Muscle layer of colon (tissue), 2 donors: ENCODE results near the gene LATS2.

Source experiments
- H3K27ac ChIP-seq: one replicate; pipeline ENCODE4 v1.7.0; 2013; ENCODE audit warnings: low read depth, mild to moderate bottlenecking, low read length, moderate library complexity
- H3K27me3 ChIP-seq, 2 donors: one replicate each; pipeline ENCODE4 v1.7.0; 2013; ENCODE audit warnings: low read length in 2 of 2, mild to moderate bottlenecking in 2 of 2; ENCODE audit not compliant: insufficient read depth in 2 of 2, control insufficient read depth in 1 of 2
- H3K36me3 ChIP-seq: one replicate; pipeline ENCODE4 v1.7.0; 2013; ENCODE audit warnings: mild to moderate bottlenecking, low read length; ENCODE audit not compliant: insufficient read depth
- H3K4me1 ChIP-seq: one replicate; pipeline ENCODE4 v1.7.0; 2013; ENCODE audit warnings: mild to moderate bottlenecking, low read length; ENCODE audit not compliant: insufficient read depth
- H3K4me3 ChIP-seq, 2 donors: one replicate each; pipeline ENCODE4 v1.7.0; 2013; ENCODE audit warnings: low read length in 2 of 2, low read depth in 1 of 2, mild to moderate bottlenecking in 1 of 2, moderate library complexity in 1 of 2
- H3K9ac ChIP-seq: one replicate; pipeline ENCODE4 v1.7.0; 2013; ENCODE audit warnings: low read length
- H3K9me3 ChIP-seq: one replicate; pipeline ENCODE4 v1.7.0; 2013; ENCODE audit warnings: mild to moderate bottlenecking, low read length
- donor health status: abdominal sarcoma.
- donor health status: Adenocarcinoma of cecum.

LATS2 gene

DNA sequence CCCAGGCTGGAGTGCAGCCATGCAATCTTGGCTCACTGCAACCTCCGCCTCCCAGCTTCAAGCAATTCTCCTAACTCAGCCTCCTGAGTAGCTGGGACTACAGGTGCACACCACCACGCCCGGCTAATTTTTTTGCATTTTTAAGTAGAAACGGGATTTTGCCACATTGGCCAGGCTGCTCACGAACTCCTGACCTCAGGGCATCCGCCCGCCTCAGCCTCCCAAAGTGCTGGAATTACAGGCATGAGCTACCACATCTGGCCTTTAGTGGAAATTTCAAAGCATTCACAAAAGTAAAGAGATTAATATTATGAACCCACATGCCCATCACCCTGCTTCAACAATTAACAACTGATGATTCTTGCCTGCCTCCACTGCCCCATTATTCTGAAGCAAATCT lies 20.5 kb upstream of the LATS2 start:
- no peak overlapping the region for H3K27ac ChIP-seq
- H3K4me1 ChIP-seq: no peaks in the 10 kb centered on the region
- no peaks in the 10 kb centered on the region for H3K36me3 ChIP-seq
- no peaks in the 10 kb centered on the region for H3K27me3 ChIP-seq
- no peaks in the 10 kb centered on the region for H3K9me3 ChIP-seq
- no peak overlapping the region for H3K9ac ChIP-seq
- H3K4me3 ChIP-seq: no peak overlapping the region

DNA sequence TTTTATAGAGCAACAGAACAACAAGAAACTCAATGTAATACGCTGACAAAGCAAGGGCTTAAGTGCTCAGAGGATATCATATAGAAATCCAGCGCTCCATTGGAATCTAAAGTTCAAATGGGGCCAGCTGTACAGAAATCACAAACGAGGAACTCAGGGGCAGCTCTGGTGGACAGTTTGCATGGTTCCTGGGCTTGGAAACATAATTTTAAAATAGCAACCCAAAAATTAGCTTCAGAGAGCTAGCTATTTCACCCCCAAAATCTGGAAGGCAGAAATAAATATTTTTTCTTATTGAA lies 19.2 kb upstream of the LATS2 start:
- Histone ChIP-seq H3K9me3 (no peaks in the 10 kb centered on the region), H3K4me3 (no peak overlapping the region), H3K27ac (no peak overlapping the region), H3K27me3 (no peaks in the 10 kb centered on the region), H3K9ac (no peak overlapping the region), H3K4me1 (no peaks in the 10 kb centered on the region), H3K36me3 (no peaks in the 10 kb centered on the region)

DNA sequence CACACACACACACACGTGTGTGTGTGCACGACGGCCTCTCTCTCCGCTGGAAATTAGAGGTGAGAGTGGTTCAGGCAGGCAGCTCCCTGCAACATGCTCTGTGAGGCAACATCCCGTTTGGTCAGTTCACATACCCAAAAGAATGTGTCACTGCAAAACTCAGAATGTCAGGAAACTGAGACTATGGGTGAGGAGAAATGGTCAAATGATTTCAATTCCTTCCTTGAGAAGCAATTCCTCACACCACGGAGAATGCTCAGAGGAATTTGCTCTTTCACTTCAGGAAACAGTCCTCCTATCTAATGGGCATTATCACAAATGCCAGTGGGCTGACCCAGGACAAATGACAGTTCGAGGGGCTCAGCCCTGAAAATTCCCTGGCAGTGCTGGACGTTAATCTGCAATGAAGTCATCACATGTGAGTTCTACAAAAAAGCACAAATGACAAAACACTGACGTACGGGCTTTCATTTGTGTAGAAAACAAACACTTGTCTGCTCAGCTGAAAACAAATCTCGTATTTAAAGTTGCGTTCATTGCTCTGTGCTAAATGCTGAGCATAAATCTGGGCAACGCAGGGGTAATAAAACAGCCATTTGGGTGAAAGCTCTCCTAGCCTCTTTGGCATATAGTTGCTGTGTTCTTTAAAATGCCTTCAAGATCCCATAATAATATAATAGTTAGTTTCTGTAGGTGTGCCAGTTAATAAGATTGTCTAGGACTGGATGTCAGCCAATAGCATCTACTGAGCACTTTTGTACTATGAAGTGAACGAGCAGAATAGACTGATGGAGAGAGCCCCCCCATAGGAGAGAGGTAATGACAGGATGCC lies 18.6 kb upstream of the LATS2 start:
- Histone ChIP-seq H3K4me3 (no peak overlapping the region), H3K4me1 (no peaks in the 10 kb centered on the region), H3K27me3 (no peaks in the 10 kb centered on the region), H3K27ac (no peak overlapping the region), H3K36me3 (no peaks in the 10 kb centered on the region), H3K9me3 (no peaks in the 10 kb centered on the region), H3K9ac (no peak overlapping the region)

DNA sequence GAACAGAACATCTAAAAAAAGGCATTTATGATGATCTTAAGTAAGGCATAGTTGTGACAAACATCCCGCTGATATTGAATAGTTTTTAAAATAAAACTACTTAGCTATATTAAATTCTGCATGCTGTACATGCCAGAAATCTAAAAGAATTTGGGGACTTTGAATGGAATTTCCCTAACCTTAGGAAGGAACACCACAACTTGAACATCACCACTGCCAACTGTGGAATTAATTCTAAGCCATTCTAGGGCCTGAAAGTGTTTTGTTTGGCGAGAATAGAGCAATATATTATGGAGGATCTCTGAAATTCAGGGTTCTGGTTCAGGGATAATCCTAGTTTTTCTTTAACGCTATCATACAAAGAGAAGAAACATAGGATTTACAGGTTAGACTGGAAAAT lies 17.8 kb upstream of the LATS2 start:
- Histone ChIP-seq H3K4me3 (no peak overlapping the region), H3K9ac (no peak overlapping the region), H3K9me3 (no peaks in the 10 kb centered on the region), H3K36me3 (no peaks in the 10 kb centered on the region), H3K4me1 (no peaks in the 10 kb centered on the region), H3K27me3 (no peaks in the 10 kb centered on the region), H3K27ac (no peak overlapping the region)

DNA sequence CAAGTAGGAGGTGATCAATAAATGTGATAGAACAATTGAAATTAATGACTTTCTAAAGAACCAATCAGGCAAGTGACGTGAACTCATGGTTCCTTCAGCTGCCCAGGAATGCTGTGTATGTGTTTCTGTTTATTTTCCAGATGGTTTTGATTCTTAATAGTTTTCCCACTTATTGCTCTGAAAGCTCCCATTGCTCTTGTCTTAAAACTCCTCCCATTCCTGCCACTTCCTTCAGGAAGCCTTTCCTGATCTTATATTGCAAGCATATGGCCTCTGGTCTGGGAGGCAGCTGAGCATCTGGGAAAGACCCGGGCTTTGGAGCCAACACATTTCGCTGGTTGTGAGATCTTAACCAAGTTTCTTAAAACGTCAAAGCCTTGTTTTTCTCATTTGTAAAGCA lies 17.1 kb upstream of the LATS2 start:
- H3K9ac ChIP-seq: no peak overlapping the region
- H3K27ac ChIP-seq: no peak overlapping the region
- no peaks in the 10 kb centered on the region for H3K36me3 ChIP-seq
- H3K9me3 ChIP-seq: no peaks in the 10 kb centered on the region
- no peaks in the 10 kb centered on the region for H3K4me1 ChIP-seq
- no peaks in the 10 kb centered on the region for H3K27me3 ChIP-seq
- no peak overlapping the region for H3K4me3 ChIP-seq

DNA sequence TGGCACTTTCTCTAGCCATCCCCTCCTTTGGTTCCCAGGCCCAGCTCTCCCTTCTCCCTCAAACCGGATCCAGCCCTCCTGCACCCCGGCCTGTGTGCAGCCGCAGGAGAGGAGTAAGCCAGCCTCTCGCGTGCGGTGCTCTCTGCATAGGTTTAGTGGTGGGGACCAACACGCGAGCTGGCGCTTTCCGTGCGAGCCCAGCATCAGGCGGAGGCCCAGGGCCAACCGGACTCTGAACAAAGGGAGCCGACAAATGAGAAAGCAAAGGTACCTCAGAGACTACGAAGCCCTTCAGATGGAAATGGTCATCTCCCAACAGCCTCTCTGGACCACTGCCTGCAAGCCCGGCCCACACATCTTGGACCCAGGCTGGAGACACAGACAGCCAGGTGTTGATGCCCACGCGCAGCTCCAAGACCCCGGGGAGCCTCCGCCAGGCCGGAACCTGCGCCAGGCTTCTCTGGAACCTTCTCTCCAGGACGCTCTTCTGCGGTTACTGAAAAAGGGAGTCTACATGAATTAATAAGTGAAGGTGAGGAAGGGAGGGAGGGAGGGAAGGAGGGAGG lies 16.5 kb upstream of the LATS2 start:
- H3K4me3 ChIP-seq: no peak overlapping the region
- H3K4me1 ChIP-seq: no peaks in the 10 kb centered on the region
- H3K27me3 ChIP-seq: no peaks in the 10 kb centered on the region
- no peaks in the 10 kb centered on the region for H3K9me3 ChIP-seq
- H3K9ac ChIP-seq: no peak overlapping the region
- H3K27ac ChIP-seq: no peak overlapping the region
- H3K36me3 ChIP-seq: no peaks in the 10 kb centered on the region

DNA sequence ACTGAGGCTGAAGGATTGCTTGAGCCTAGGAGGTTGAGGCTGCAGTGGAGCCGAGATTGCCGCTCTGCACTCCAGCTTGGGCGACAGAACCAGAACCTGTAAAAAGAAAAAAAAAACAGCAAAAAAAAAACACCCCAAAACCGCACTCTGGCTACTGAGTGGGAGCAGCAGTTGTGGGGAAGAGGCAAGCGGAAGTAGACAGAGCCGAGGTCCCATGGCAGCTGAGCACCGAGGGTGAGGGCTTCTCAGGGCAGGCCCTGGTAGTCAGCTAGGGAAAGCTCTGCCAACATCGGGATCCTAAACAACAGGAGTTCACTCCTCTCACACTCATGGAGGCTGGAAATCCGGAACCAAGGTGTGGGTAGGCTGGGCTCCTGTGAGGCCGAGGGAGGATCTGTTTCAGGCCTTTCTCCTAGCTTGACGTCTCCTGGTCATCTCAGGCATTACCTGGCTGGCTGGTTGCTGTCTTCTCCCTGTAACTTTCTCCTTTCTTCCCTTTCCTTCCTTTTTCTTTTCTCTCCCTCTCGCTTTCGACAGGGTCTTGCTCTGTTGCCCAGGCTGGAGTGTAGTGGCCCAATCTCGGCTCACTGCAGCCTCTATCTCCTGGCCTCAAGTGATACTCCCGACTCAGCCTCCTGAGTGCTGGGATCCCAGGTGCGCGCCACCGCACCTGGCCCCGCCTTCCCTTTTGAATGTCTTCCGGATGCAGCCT lies 15.8 kb upstream of the LATS2 start:
- Histone ChIP-seq H3K9me3 (no peaks in the 10 kb centered on the region), H3K27me3 (no peaks in the 10 kb centered on the region), H3K36me3 (no peaks in the 10 kb centered on the region), H3K4me1 (no peaks in the 10 kb centered on the region), H3K9ac (no peak overlapping the region), H3K4me3 (no peak overlapping the region), H3K27ac (no peak overlapping the region)

DNA sequence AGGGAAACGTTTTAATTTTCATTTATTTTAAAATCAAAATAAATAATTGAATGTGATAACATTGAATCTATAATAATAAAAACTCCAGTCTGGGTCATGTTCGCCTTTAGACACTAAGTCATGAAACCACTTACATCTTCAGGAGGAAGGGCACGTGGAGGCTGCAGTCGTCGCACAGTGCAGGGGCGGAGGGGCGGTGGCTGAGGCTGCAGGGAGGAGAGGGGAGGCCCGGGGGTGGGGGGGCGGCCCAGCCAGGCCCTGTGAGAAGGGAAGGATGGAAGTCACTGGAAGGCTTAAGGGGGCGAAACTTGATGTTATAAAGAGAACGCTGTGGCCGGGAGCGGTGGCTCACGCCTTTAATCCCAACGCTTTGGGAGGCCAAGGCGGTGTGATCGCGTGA lies 14.9 kb upstream of the LATS2 start:
- Histone ChIP-seq H3K4me3 (no peak overlapping the region), H3K9me3 (no peaks in the 10 kb centered on the region), H3K4me1 (no peaks in the 10 kb centered on the region), H3K27me3 (no peaks in the 10 kb centered on the region), H3K36me3 (no peaks in the 10 kb centered on the region), H3K9ac (no peak overlapping the region), H3K27ac (no peak overlapping the region)

DNA sequence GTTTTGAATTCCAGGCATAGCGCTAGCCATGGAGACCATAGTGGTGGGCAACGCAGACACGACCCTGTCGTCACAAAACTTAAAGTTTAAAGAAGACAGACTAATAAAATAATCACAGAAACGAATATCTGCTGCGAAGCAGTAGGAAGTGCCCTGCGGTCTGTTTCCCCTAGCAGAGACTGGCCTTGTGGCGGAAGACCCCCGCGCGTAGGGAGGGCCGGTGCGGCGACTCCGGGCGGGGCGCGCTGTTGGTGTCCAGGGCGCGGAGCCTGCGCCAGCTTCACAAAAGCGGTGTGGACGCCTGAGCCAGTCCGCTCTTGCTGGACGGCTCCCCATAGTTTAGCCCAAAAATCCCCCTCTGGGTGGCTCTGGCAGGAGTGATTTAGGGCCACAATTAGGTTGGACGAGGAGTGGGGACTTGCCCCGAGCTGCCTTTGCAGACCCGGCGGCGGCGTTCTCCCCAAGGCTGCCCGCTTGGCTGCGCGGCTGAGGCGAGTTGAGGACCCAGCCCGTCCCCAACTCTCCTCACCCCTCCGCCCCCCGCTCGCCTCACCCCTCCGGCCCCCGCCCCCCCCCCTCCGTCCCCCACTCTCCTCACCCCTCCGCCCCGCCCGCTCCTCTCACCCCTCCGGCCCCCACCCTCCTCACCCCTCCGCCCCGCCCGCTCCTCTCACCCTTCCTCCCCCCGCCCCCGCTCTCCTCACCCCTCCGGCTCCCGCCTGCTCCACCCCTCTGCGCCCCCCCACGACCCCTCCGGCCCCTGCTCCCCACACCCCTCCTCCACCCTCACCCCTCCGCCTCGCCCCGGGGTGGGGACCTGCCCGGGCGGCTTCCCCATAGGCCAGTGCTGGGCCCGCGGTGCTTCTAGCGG lies 14.2 kb upstream of the LATS2 start:
- H3K4me1 ChIP-seq: no peaks in the 10 kb centered on the region
- peak overlapping the region; percentile 82 for H3K27ac ChIP-seq
- peak overlapping the region; percentile 49 for H3K9ac ChIP-seq
- H3K36me3 ChIP-seq: no peaks in the 10 kb centered on the region
- no peaks in the 10 kb centered on the region for H3K9me3 ChIP-seq
- no peaks in the 10 kb centered on the region for H3K27me3 ChIP-seq
- H3K4me3 ChIP-seq: peak overlapping the region; percentile 60 to 61

DNA sequence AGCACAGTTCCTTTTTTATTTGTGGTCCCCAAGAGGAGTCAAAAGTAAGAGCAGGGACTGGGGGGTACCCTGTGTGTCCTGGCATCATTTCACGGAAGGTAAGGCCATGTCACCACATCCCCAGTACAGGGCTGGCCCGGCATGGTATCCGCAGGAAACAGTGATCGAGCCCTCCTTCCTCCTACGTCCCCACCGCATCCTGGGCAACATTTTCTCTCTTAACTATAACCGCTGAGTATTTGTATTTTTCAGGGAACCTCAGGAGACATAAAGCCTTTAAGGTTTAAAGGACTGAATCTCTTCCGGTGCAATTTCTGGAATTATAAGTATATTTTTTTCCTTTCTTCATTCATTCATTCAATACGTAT lies 13.6 kb upstream of the LATS2 start:
- no peaks in the 10 kb centered on the region for H3K9me3 ChIP-seq
- peak overlapping the region; percentile 49 for H3K9ac ChIP-seq
- H3K27me3 ChIP-seq: no peaks in the 10 kb centered on the region
- peak overlapping the region; percentile 82 for H3K27ac ChIP-seq
- H3K4me3 ChIP-seq: peak overlapping the region; percentile 60 to 61
- H3K4me1 ChIP-seq: peaks cover 2% of the 10 kb centered on the region
- no peaks in the 10 kb centered on the region for H3K36me3 ChIP-seq

DNA sequence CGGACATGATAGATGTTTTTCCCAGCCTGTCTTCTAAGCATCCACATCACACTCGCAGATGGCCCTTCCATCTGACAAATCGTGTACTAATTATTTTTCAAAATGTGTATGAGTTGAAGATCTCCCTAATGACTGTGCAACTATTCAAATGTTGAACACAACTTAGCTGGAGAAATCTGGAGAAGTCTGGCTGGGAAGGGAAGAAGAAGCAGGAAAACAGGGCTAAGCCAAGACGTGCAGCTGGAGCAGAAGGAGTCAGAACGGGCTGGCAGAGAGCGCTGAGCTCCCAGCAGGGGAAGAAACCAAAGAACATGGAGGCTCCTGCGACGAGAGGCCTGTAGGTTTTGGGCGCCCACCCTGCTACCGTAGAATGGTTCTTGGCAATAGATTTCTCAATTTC lies 13.2 kb upstream of the LATS2 start:
- Histone ChIP-seq H3K27ac (peak overlapping the region; percentile 82), H3K9me3 (no peaks in the 10 kb centered on the region), H3K4me1 (peaks cover 5% of the 10 kb centered on the region), H3K4me3 (no peak overlapping the region), H3K36me3 (no peaks in the 10 kb centered on the region), H3K9ac (no peak overlapping the region), H3K27me3 (no peaks in the 10 kb centered on the region)
